ENCODE data around the gene RNF41. TPM values are rescaled to one million over a fixed set of nuclear protein-coding genes. Genes with fewer than 3 reads are reported as not detected.

RNF41 gene
- total RNA-seq, 6 experiments from 2014 or later = 10.6 to 23.0 (median 12.3) TPM

DNA sequence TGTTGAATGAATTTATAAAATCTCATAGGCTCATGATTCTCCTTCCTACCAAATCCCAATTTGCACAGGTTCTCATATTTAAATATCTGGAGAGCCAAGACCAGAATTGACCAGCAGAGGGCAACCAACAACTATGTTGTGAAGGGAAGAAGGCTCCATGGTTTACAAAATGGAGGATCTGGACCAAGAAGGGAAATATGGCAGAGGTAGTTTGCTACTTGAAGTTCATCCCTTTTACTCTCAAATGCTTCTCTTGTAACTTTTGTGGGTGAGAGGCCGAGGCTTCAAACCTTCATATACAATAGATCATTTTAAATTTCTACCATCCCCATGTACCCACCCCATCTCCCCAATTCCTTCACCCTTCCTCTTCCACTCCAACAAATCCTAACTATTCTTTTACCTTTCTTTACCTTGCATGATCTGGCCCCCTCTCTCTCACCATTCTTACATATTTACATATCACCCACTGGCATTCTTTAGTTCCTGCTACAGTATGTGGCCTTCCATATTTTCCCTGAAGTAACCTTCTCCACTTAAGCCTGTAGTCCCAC is 28.6 kb downstream of the RNF41 start:
- peaks cover 0 to 10% (median 3%) of the 10 kb centered on the region in 4 donors for H3K4me1 ChIP-seq
- no peak overlapping the region for H3K4me3 ChIP-seq
- no peaks in the 10 kb centered on the region for H3K9me3 ChIP-seq
- WGBS (ENCODE audit: insufficient coverage, low coverage, low lambda C conversion rate, missing lambda C conversion rate) = 11% methylated on average over 1 of the region's 1 CpG
- intact Hi-C loops (cut with DNase I) = no loop called here
- H3K36me3 ChIP-seq = no peaks in the 10 kb centered on the region
- DNase-seq (peak in 2 of 3 donors; percentile 46 to 82), ATAC-seq (peak; percentile 43 to 48 (median 45))
- no peak for TF ChIP-seq POLR2A (IDR thresholded peaks at IDR 0.05)
- TF ChIP-seq, protein P1, sequence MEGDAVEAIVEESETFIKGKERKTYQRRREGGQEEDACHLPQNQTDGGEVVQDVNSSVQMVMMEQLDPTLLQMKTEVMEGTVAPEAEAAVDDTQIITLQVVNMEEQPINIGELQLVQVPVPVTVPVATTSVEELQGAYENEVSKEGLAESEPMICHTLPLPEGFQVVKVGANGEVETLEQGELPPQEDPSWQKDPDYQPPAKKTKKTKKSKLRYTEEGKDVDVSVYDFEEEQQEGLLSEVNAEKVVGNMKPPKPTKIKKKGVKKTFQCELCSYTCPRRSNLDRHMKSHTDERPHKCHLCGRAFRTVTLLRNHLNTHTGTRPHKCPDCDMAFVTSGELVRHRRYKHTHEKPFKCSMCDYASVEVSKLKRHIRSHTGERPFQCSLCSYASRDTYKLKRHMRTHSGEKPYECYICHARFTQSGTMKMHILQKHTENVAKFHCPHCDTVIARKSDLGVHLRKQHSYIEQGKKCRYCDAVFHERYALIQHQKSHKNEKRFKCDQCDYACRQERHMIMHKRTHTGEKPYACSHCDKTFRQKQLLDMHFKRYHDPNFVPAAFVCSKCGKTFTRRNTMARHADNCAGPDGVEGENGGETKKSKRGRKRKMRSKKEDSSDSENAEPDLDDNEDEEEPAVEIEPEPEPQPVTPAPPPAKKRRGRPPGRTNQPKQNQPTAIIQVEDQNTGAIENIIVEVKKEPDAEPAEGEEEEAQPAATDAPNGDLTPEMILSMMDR (IDR thresholded peaks at IDR 0.05) = peak; percentile 83 to 89 (median 86)
- no peaks in the 10 kb centered on the region for H3K27me3 ChIP-seq
- H3K27ac ChIP-seq = no peak overlapping the region

DNA sequence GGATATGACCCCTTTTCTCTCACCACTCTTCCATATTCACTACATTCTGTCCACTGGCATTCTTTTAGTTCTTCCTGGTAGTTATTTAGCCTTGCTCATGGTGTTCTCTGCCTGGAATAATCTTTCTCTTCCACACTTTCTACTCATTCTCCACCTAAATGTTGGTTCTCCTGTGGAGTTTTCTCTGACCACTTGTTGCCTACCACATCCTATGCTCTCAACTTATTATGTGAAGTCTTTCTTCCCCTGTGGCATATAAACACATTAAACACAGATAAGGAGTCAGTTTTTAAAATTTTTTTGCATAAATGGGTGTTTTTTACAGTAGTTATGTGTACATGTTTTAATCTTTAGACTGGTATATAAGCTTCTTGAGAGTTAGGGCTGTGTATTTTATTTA is 29.1 kb downstream of the RNF41 start:
- no peaks in the 10 kb centered on the region for H3K36me3 ChIP-seq
- DNase-seq = no peak
- intact Hi-C loops (cut with DNase I) = no loop called here

DNA sequence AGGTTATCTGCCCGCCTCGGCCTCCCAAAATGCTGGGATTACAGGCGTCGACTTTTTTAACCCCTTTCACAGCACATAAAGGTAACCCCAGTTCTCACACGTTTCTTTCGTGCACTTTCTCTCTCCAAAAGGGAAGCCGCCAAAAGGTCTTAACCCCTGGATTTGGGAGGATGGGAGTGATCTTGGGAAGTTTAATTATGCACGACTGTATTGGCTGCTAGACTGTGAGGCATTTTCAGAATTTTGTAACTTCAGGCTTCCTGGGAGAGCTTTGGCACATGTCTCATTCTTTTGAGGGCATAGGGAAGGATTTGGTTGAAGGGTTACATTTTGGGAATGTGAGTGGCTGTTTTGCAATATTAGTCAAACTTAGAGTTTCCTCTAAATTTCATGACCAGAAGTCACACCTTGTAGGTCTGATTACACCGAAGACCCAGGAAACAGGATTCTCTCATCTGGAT is 31.0 kb downstream of the RNF41 start:
- ATAC-seq (no peak), DNase-seq (no peak)
- Histone ChIP-seq H3K36me3 (peaks cover 0 to 4% (median 2%) of the 10 kb centered on the region in 4 donors), H3K9me3 (no peaks in the 10 kb centered on the region), H3K27ac (peak overlapping the region; percentile 78 to 93 (median 82)), H3K4me3 (peak overlapping the region; percentile 44 to 80 (median 77)), H3K27me3 (no peaks in the 10 kb centered on the region), H3K4me1 (peaks cover 0 to 13% (median 6%) of the 10 kb centered on the region in 4 donors)
- WGBS (ENCODE audit: insufficient coverage, low coverage, low lambda C conversion rate, missing lambda C conversion rate) = 10% methylated on average over 8 of the region's 9 CpGs
- intact Hi-C loops (cut with DNase I) = no loop called here
- no peak for TF ChIP-seq POLR2A (IDR thresholded peaks at IDR 0.05)
- TF ChIP-seq, protein P1 (IDR thresholded peaks at IDR 0.05) = no peak

More for the DNA sequence above, 29.1 kb downstream of the RNF41 start:
- Histone ChIP-seq H3K9me3 (no peaks in the 10 kb centered on the region), H3K4me3 (no peak overlapping the region), H3K4me1 (peaks cover 0 to 12% (median 6%) of the 10 kb centered on the region in 4 donors), H3K27me3 (no peaks in the 10 kb centered on the region), H3K27ac (no peak overlapping the region)
- no peak for ATAC-seq
- TF ChIP-seq, protein P1 (IDR thresholded peaks at IDR 0.05) = no peak
- no peak for TF ChIP-seq POLR2A (IDR thresholded peaks at IDR 0.05)

DNA sequence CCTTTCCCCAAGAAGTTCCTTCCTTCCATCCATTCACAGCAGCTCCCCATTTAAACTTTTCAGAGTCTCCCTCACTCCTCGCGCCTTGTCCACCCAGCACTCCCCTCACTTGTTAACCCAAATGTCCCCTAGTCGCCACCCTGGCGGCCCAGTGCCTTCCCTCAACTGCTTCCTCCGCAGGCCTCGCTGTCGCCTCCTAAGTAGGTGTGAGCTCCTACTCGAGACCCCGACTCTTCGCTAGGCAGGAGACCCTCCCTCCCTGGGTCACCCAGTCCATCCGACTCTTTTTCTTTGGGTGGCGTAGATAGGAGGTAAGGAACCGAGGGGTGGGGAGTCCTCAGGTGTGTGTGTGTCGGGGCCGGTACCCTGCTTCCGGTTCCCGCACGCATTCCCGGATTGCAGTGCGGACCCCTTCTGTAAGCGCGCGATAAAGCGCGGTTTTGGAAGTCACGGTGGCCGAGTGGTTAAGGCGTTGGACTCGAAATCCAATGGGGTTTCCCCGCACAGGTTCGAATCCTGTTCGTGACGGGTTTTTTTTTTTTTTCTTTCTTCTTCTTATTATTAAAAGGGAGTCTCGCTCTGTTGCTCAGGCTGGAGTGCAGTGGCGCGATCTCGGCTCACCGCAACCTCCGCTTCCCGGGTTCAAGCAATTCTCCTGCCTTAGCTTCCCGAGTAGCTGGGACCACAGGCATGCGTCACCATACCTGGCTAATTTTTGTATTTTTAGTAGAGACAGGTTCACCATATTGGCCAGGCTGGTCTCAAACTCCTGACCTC is 31.6 kb downstream of the RNF41 start:
- intact Hi-C loops (cut with DNase I) = loop anchor here (5.0 kb wide), 2 partner anchors 58 to 63 kb away; partner anchors contain the start of gene ESYT1 (in 1 of the 2)
- Histone ChIP-seq H3K27me3 (no peaks in the 10 kb centered on the region), H3K4me1 (peaks cover 0 to 13% (median 6%) of the 10 kb centered on the region in 4 donors), H3K4me3 (peak overlapping the region; percentile 44 to 80 (median 77)), H3K27ac (peak overlapping the region; percentile 78 to 93 (median 82)), H3K36me3 (peaks cover 0 to 10% (median 2%) of the 10 kb centered on the region in 4 donors), H3K9me3 (no peaks in the 10 kb centered on the region)
- TF ChIP-seq POLR2A (IDR thresholded peaks at IDR 0.05) = no peak
- TF ChIP-seq, protein P1 (IDR thresholded peaks at IDR 0.05) = no peak
- WGBS (ENCODE audit: insufficient coverage, low coverage, low lambda C conversion rate, missing lambda C conversion rate) = 0% methylated on average over 39 of the region's 42 CpGs
- ATAC-seq (peak; percentile 59 to 74 (median 65)), DNase-seq (peak; percentile 77 to 87 (median 78))

Data from right lobe of liver (tissue), 6 donors.